ENCODE measurements around the gene RBM15. TPM values are rescaled to one million over a fixed set of nuclear protein-coding genes. Genes with fewer than 3 reads are reported as not detected.

Gene RBM15
- total and polyA plus RNA-seq, 5 donors: 4.1 to 17.8 (median 16.4) TPM

DNA sequence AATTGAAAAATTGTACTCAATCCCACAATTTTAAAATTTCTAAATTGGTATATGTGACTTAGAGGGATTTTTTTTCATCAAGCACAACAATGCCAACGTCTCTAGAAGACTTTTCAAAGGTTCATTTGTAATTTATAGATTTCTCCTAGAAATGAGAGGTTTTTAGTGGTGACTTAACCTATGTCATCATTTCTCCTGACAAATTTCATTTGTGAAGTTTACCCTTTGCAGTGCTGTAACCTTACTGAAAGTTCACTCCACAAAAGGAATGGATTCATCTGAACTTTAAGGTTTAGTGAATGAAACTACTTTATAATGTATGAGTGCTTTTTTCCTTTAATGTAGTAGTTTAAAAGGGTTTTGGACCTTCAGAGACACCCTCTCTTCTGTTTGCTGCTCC lies 16.1 kb downstream of the RBM15 start:
- Histone ChIP-seq H3K27me3 (ENCODE audit: control insufficient read depth, insufficient read depth) (no peaks in the 10 kb centered on the region), H3K9me3 (ENCODE audit: control insufficient read depth, low read length) (no peaks in the 10 kb centered on the region), H3K4me1 (ENCODE audit: control insufficient read depth, insufficient read depth, low read length) (peaks cover 2% of the 10 kb centered on the region), H3K27ac (ENCODE audit: low read length) (no peak overlapping the region), H3K4me3 (ENCODE audit: low read length) (no peak overlapping the region)
- ATAC-seq (no peak), DNase-seq (no peak)
- intact Hi-C loops (cut with DNase I): no loop called here
- WGBS: 64% methylated on average over 1 of the region's 1 CpG

DNA sequence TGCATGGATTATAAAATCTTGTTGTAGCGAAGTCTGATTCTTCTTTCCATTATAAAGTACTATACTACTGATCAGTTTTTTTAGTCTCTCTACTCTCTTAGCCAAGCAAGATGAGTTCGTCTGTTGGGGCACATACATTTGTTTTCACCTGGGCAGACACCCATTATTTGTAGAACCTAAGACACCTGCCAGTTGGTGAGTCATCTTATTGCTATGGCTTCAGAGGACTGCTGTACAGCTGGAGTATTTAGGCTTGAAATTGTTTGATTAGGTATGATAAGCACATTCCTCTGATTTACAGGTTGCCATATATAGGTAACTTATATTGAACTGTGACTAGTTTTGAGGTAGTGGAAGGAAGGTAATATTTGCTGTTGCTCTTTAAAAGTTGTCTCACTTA lies 17.2 kb downstream of the RBM15 start:
- Histone ChIP-seq H3K4me1 (ENCODE audit: control insufficient read depth, insufficient read depth, low read length) (no peaks in the 10 kb centered on the region), H3K27ac (ENCODE audit: low read length) (no peak overlapping the region), H3K27me3 (ENCODE audit: control insufficient read depth, insufficient read depth) (no peaks in the 10 kb centered on the region), H3K4me3 (ENCODE audit: low read length) (no peak overlapping the region), H3K9me3 (ENCODE audit: control insufficient read depth, low read length) (no peaks in the 10 kb centered on the region)
- 90% methylated on average over 2 of the region's 2 CpGs for WGBS
- intact Hi-C loops (cut with DNase I): no loop called here
- ATAC-seq: no peak
- no peak for DNase-seq

DNA sequence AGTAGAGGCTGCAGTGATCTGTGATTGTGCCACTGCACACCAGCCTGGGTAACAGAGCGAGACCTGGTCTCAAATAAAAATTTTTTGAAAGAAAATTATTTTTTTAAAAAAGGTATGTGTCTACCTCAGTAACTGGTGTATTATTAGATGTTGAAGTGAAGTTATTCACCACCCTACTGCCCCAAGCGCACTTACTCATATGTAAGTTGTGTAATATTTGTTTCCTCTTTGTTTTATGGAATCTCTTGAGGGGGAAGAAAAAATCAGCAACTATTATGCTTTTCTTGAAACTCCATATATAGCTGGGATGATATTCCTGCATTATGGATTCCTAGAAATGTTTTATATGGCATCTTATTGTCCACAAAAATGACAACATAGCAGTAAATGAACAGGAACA lies 21.3 kb downstream of the RBM15 start:
- Histone ChIP-seq H3K27ac (ENCODE audit: low read length) (no peak overlapping the region), H3K27me3 (ENCODE audit: control insufficient read depth, insufficient read depth) (no peaks in the 10 kb centered on the region), H3K9me3 (ENCODE audit: control insufficient read depth, low read length) (no peaks in the 10 kb centered on the region), H3K4me1 (ENCODE audit: control insufficient read depth, insufficient read depth, low read length) (no peaks in the 10 kb centered on the region), H3K4me3 (ENCODE audit: low read length) (no peak overlapping the region)
- DNase-seq: no peak
- intact Hi-C loops (cut with DNase I): no loop called here
- WGBS: 90% methylated on average over 2 of the region's 2 CpGs
- no peak for ATAC-seq

DNA sequence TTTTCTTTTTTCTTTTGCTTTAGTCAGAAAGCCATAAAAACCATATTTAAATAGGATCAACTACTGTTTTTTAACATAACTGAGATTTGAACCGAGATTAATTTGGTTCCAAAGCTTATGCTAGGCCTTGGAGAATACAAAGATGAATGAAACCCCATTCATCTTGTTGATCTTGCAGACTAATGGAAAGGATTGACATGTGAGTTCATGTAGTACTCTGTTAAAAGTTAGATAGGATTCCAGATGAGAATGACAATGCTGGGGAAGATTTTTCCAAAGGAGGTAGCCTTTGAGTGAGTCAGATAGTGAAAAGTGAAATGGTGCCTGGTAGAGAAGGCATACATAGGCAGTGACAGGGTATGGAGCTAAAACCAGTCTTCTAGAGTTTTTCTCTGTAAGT lies 22.7 kb downstream of the RBM15 start:
- WGBS: 96% methylated on average over 1 of the region's 1 CpG
- intact Hi-C loops (cut with DNase I): no loop called here

DNA sequence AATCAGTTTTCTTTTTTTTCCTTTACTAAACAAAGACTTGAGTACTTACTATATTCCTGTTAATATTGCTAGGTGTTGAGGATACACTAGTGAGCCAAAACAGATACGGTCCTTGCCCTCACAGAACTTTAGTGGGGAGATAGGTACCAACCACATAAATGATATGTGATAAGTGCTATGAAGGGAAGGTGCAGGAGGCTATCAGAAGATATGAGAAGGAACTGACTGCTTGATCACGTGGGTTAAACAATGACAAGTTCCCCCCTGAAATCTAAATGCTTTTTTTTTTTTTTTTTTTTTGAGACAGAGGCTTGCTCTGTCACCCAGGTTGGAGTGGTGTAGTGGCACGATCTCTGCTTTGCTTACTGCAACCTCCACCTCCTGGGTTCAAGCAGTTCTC lies 25.0 kb downstream of the RBM15 start:
- ATAC-seq: no peak
- intact Hi-C loops (cut with DNase I): no loop called here
- no peaks in the 10 kb centered on the region for H3K4me1 ChIP-seq (ENCODE audit: control insufficient read depth, insufficient read depth, low read length)
- no peak overlapping the region for H3K27ac ChIP-seq (ENCODE audit: low read length)
- H3K9me3 ChIP-seq (ENCODE audit: control insufficient read depth, low read length): no peaks in the 10 kb centered on the region
- H3K4me3 ChIP-seq (ENCODE audit: low read length): no peak overlapping the region
- no peaks in the 10 kb centered on the region for H3K27me3 ChIP-seq (ENCODE audit: control insufficient read depth, insufficient read depth)
- no peak for DNase-seq
- 83% methylated on average over 3 of the region's 3 CpGs for WGBS

More for the DNA sequence above, 22.7 kb downstream of the RBM15 start:
- ATAC-seq: no peak
- H3K27ac ChIP-seq (ENCODE audit: low read length): no peak overlapping the region
- H3K9me3 ChIP-seq (ENCODE audit: control insufficient read depth, low read length): no peaks in the 10 kb centered on the region
- no peaks in the 10 kb centered on the region for H3K4me1 ChIP-seq (ENCODE audit: control insufficient read depth, insufficient read depth, low read length)
- H3K4me3 ChIP-seq (ENCODE audit: low read length): no peak overlapping the region
- no peaks in the 10 kb centered on the region for H3K27me3 ChIP-seq (ENCODE audit: control insufficient read depth, insufficient read depth)
- DNase-seq: no peak

- Histone ChIP-seq H3K4me1 (ENCODE audit: control insufficient read depth, insufficient read depth, low read length) (no peaks in the 10 kb centered on the region), H3K27me3 (ENCODE audit: control insufficient read depth, insufficient read depth) (no peaks in the 10 kb centered on the region), H3K27ac (ENCODE audit: low read length) (no peak overlapping the region), H3K9me3 (ENCODE audit: control insufficient read depth, low read length) (no peaks in the 10 kb centered on the region), H3K4me3 (ENCODE audit: low read length) (no peak overlapping the region)
- no peak for DNase-seq
- ATAC-seq: peak in 1 of 2 donors; percentile 61
- intact Hi-C loops (cut with DNase I): no loop called here
- 32% methylated on average over 1 of the region's 1 CpG for WGBS
Measured at GRCh38 chr1:110370827-110371226, 31.6 kb downstream of the RBM15 start.

DNA sequence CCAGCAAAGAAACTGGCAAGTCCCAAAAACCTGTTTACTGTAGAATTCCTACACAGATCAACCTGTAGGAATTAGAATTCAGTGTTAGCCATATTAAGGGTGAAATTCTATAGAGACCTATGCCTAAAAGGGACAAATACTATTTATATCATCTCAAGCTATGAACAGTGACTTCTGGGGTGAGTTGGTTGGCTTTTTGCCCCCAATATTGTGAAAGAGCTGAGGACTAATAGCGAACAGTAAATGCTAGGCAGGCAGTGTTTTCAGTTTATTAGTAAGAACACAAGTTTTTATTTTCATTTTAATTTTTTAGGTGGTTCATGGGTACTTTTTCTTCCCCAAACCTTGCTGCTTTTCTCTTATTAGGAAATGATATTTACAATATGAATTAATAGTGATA lies 36.3 kb downstream of the RBM15 start:
- intact Hi-C loops (cut with DNase I): no loop called here
- Histone ChIP-seq H3K4me1 (ENCODE audit: control insufficient read depth, insufficient read depth, low read length) (no peaks in the 10 kb centered on the region), H3K27ac (ENCODE audit: low read length) (no peak overlapping the region), H3K9me3 (ENCODE audit: control insufficient read depth, low read length) (no peaks in the 10 kb centered on the region), H3K27me3 (ENCODE audit: control insufficient read depth, insufficient read depth) (no peaks in the 10 kb centered on the region), H3K4me3 (ENCODE audit: low read length) (no peak overlapping the region)
- ATAC-seq: no peak
- WGBS: 97% methylated on average over 1 of the region's 1 CpG
- no peak for DNase-seq

GRCh38 chr1:110380672-110381283 lies 41.6 kb downstream of the RBM15 start:
- intact Hi-C loops (cut with DNase I): no loop called here

DNA sequence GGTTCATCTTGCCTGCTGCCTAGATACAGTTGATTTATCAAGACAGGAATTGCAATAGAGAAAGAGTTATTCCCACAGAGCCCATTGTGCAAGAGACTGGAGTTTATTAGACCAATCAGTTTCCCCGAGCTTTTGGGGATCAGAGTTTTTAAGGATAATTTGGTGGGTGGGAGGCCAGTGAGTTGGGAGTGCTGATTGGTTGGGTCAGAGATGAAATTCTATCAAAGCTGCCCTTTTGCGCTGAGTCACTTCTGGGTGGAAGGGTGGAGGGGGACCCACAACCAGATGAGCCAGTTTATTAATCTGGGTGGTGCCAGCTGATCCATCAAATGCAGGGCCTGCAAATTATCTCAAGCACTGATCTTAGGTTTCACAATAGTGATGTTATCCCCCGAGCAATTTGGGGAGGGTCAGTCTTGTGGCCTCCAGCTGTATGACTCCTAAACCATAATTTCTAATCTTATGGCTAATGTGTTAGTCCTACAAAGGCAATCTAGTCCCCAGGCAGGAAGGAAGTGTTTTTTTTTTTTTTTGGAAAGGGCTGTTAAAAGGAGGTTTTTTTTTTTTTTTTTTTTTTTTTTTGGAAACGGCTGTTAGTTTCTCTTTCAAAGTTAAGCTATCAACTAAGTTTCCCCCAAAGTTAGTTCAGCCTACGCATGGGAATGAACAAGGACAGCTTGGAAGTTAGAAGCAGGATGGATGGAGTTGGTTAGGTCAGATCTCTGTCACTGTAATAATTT lies 44.2 kb downstream of the RBM15 start:
- Histone ChIP-seq H3K4me1 (ENCODE audit: control insufficient read depth, insufficient read depth, low read length) (no peaks in the 10 kb centered on the region), H3K9me3 (ENCODE audit: control insufficient read depth, low read length) (no peaks in the 10 kb centered on the region), H3K4me3 (ENCODE audit: low read length) (no peak overlapping the region), H3K27me3 (ENCODE audit: control insufficient read depth, insufficient read depth) (no peaks in the 10 kb centered on the region), H3K27ac (ENCODE audit: low read length) (no peak overlapping the region)
- DNase-seq (peak in 1 of 3 donors; percentile 29), ATAC-seq (peak in 1 of 2 donors; percentile 79)
- intact Hi-C loops (cut with DNase I): no loop called here
- 52% methylated on average over 5 of the region's 5 CpGs for WGBS

More at GRCh38 chr1:110380672-110381283, 41.6 kb downstream of the RBM15 start:
- no peak overlapping the region for H3K27ac ChIP-seq (ENCODE audit: low read length)
- H3K27me3 ChIP-seq (ENCODE audit: control insufficient read depth, insufficient read depth): no peaks in the 10 kb centered on the region
- 68% methylated on average over 10 of the region's 10 CpGs for WGBS
- no peak overlapping the region for H3K4me3 ChIP-seq (ENCODE audit: low read length)
- H3K4me1 ChIP-seq (ENCODE audit: control insufficient read depth, insufficient read depth, low read length): no peaks in the 10 kb centered on the region
- no peak for DNase-seq
- peak in 1 of 2 donors; percentile 29 for ATAC-seq
- no peaks in the 10 kb centered on the region for H3K9me3 ChIP-seq (ENCODE audit: control insufficient read depth, low read length)

DNA sequence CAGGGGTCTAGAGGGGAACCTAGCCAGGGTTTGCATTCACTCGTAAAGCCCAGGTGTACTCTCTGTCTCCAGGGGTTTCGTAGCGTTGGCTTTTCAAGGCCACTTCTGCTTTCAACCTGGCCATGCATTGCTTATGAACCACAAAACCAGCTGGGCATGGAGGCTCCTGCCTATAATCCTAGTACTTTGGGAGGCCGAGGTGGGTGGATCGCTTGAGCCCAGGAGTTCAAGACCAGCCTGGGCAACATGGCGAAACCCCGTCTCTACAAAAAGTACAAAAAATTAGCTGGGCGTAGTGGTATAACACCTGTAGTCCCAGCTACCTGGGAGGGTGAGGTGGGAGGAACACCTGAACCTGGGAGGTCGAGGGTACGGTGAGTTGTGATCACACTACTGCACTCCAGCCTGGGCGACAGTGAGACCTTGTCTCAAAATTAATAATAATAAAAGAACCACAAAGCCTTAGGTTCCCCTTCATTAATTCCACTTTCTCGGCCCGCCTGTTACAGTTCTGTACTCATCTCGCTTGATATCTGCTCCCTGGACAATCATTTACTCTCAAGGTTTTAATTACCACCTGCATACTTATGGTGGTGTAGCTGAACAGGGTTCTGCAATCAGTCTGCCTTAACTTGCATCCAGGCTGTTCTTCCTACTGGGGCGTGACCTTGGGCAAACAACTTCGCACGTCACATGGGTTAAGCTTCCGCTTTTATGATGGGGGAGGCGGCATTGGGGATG lies 45.6 kb downstream of the RBM15 start:
- H3K4me1 ChIP-seq (ENCODE audit: control insufficient read depth, insufficient read depth, low read length): no peaks in the 10 kb centered on the region
- no peak overlapping the region for H3K27ac ChIP-seq (ENCODE audit: low read length)
- ATAC-seq (no peak), DNase-seq (no peak)
- intact Hi-C loops (cut with DNase I): no loop called here
- no peaks in the 10 kb centered on the region for H3K9me3 ChIP-seq (ENCODE audit: control insufficient read depth, low read length)
- no peaks in the 10 kb centered on the region for H3K27me3 ChIP-seq (ENCODE audit: control insufficient read depth, insufficient read depth)
- WGBS: 95% methylated on average over 19 of the region's 19 CpGs
- no peak overlapping the region for H3K4me3 ChIP-seq (ENCODE audit: low read length)

GRCh38 chr1:110385369-110385768 lies 46.2 kb downstream of the RBM15 start:
- WGBS: 97% methylated on average over 1 of the region's 1 CpG
- ATAC-seq (no peak), DNase-seq (no peak)
- Histone ChIP-seq H3K27me3 (ENCODE audit: control insufficient read depth, insufficient read depth) (no peaks in the 10 kb centered on the region), H3K4me3 (ENCODE audit: low read length) (no peak overlapping the region), H3K27ac (ENCODE audit: low read length) (no peak overlapping the region), H3K4me1 (ENCODE audit: control insufficient read depth, insufficient read depth, low read length) (no peaks in the 10 kb centered on the region), H3K9me3 (ENCODE audit: control insufficient read depth, low read length) (no peaks in the 10 kb centered on the region)
- intact Hi-C loops (cut with DNase I): no loop called here

All from right cardiac atrium (tissue), 5 donors.